Activated T-cell treated with anti-CD3 and anti-CD28 coated beads, Interleukin-2, amount 50 U/mL, for 24 hours (primary cell): Measurements from ENCODE around the gene TYMS.
A peak's percentile ranks its signal among the peaks of the same experiment; 100 is the strongest.
"Not testable (repeated sequence)": the region's sequence is repeated elsewhere in the genome, so short reads cannot be mapped to it uniquely, and the experiment has no call there.

Experiments
- DNase-seq: peaks from one replicate; pipeline ENCODE4 v3.0.0-alpha.2; 2020
- H3K27ac Mint-ChIP-seq: 2 replicates; pipeline ENCODE4 v1.8.0; 2020; ENCODE audit warnings: mild to moderate bottlenecking, mixed read lengths
- H3K27me3 Mint-ChIP-seq: 2 replicates; pipeline ENCODE4 v1.8.0; 2020; ENCODE audit warnings: mixed read lengths
- H3K36me3 Mint-ChIP-seq: 2 replicates; pipeline ENCODE4 v1.8.0; 2020; ENCODE audit warnings: low read depth, mixed read lengths
- H3K4me1 Mint-ChIP-seq: 2 replicates; pipeline ENCODE4 v1.8.0; 2020; ENCODE audit warnings: low read depth, mixed read lengths
- H3K4me3 Mint-ChIP-seq: 2 replicates; pipeline ENCODE4 v1.8.0; 2020; ENCODE audit warnings: mild to moderate bottlenecking, moderate library complexity, mixed read lengths
- H3K9me3 Mint-ChIP-seq: 2 replicates; pipeline ENCODE4 v1.8.0; 2020; ENCODE audit warnings: mixed read lengths

The TYMS gene

GRCh38 chr18:678482-679182, 21.2 kb downstream of the TYMS start:
- Mint-ChIP-seq H3K27ac (peak overlapping the region; percentile 55), H3K27me3 (no peaks in the 10 kb centered on the region), H3K4me3 (no peak overlapping the region), H3K9me3 (no peaks in the 10 kb centered on the region), H3K4me1 (peaks cover 20% of the 10 kb centered on the region), H3K36me3 (peaks cover 97% of the 10 kb centered on the region)
- DNase-seq: no peak

GRCh38 chr18:679516-679915, 22.1 kb downstream of the TYMS start:
- Mint-ChIP-seq H3K4me3 (no peak overlapping the region), H3K4me1 (peaks cover 21% of the 10 kb centered on the region), H3K27ac (peak overlapping the region; percentile 35), H3K9me3 (no peaks in the 10 kb centered on the region), H3K36me3 (peaks cover 97% of the 10 kb centered on the region), H3K27me3 (no peaks in the 10 kb centered on the region)
- DNase-seq: no peak

DNA sequence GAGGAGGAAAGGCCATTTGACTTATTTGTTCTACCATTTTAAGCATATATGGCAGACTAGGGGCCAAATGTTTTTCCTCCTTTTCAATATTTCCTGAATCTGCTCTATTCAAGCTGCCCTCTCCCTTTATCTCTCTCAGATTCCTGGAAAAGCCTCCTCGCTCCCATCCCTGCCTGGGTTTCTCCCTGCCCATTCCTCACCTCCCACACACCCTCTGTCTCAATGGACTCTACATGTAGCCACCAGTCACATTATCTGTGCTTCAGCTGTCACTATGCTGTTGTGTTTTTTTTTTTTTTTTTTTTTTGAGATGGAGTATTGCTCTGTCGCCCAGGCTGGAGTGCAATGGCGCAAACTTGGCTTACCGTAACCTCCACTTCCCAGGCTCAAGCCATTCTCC, 22.9 kb downstream of the TYMS start:
- no peak overlapping the region for H3K4me3 Mint-ChIP-seq
- no peaks in the 10 kb centered on the region for H3K9me3 Mint-ChIP-seq
- DNase-seq: no peak
- no peaks in the 10 kb centered on the region for H3K27me3 Mint-ChIP-seq
- H3K27ac Mint-ChIP-seq: peak overlapping the region; percentile 1
- peaks cover 21% of the 10 kb centered on the region for H3K4me1 Mint-ChIP-seq
- peaks cover 97% of the 10 kb centered on the region for H3K36me3 Mint-ChIP-seq

DNA sequence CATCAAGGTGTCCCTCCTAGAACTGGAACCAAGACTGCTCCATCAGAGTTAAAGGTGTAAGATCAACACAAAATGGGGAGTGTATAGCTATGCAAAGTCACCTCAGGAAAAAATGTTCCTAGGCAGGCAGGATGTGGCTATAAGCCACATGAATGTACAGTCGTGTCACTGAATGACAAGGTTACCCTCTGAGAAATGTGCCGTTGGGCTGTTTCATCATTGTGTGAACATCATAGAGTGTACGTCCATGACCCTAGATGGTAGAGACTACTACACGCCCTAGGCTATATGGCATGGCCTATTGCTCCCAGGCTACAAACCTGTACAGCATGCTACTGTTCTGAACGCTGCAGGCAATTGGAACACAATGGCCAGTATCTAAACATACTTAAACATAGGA, 24.5 kb downstream of the TYMS start:
- H3K36me3 Mint-ChIP-seq: peaks cover 97% of the 10 kb centered on the region
- no peak for DNase-seq
- peak overlapping the region; percentile 13 for H3K4me3 Mint-ChIP-seq
- peaks cover 21% of the 10 kb centered on the region for H3K4me1 Mint-ChIP-seq
- H3K9me3 Mint-ChIP-seq: no peaks in the 10 kb centered on the region
- H3K27me3 Mint-ChIP-seq: no peaks in the 10 kb centered on the region
- peak overlapping the region; percentile 88 for H3K27ac Mint-ChIP-seq

- H3K9me3 Mint-ChIP-seq, H3K4me3 Mint-ChIP-seq, DNase-seq, H3K27me3 Mint-ChIP-seq: not testable (repeated sequence)
- Mint-ChIP-seq H3K27ac (peak overlapping the region; percentile 88), H3K4me1 (peaks cover 21% of the 10 kb centered on the region), H3K36me3 (peaks cover 97% of the 10 kb centered on the region)
Measured at GRCh38 chr18:682416-682815, 25.0 kb downstream of the TYMS start.

DNA sequence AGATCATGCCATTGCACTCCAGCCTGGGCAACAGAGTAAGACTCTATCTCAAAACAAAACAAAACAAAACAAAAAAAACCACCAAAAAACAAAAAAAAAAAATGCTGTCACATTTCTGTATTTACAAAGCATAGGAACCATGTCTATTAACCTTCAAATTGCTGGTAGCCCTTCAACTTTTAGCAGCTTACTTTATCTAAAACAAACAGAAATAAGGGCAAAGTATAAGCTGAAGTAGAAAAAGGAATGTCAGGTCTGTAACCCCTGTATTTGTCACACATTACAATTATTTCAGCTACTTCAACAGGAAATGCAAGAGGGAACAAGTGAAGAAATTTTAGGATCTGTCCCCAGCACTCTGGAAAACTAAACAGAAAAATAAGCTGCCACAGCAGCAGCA, 25.4 kb downstream of the TYMS start:
- Mint-ChIP-seq H3K4me3 (no peak overlapping the region), H3K36me3 (peaks cover 97% of the 10 kb centered on the region), H3K27me3 (no peaks in the 10 kb centered on the region), H3K27ac (peak overlapping the region; percentile 88), H3K4me1 (peaks cover 21% of the 10 kb centered on the region), H3K9me3 (no peaks in the 10 kb centered on the region)
- no peak for DNase-seq

- H3K9me3 Mint-ChIP-seq: no peaks in the 10 kb centered on the region
- peaks cover 21% of the 10 kb centered on the region for H3K4me1 Mint-ChIP-seq
- no peak overlapping the region for H3K27ac Mint-ChIP-seq
- H3K4me3 Mint-ChIP-seq: no peak overlapping the region
- DNase-seq: no peak
- H3K36me3 Mint-ChIP-seq: peaks cover 97% of the 10 kb centered on the region
- no peaks in the 10 kb centered on the region for H3K27me3 Mint-ChIP-seq
Measured at GRCh38 chr18:683531-683930, 26.1 kb downstream of the TYMS start.

DNA sequence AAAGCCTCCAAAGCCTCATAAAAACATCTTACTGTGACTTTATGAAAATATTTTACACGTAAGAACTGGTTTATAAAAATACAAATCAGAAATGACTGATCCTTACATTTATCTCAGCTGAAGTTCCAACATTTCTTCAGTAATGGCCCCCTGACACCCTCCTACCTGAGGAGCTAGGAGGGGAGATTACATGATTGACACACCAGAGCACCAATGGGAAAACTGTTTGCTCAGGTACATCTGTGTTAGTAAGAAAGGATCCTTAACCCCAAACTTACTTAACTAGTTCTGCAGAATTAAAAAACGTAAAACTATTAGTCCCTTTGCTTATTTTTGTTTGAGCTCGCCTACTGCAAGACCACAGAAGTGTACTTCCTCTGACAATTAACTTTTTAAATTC, 28.0 kb downstream of the TYMS start:
- H3K27me3 Mint-ChIP-seq: no peaks in the 10 kb centered on the region
- no peak overlapping the region for H3K27ac Mint-ChIP-seq
- DNase-seq: no peak
- H3K4me1 Mint-ChIP-seq: peaks cover 21% of the 10 kb centered on the region
- peaks cover 98% of the 10 kb centered on the region for H3K36me3 Mint-ChIP-seq
- no peaks in the 10 kb centered on the region for H3K9me3 Mint-ChIP-seq
- H3K4me3 Mint-ChIP-seq: no peak overlapping the region

- H3K27ac Mint-ChIP-seq: peak overlapping the region; percentile 42
- peaks cover 96% of the 10 kb centered on the region for H3K36me3 Mint-ChIP-seq
- no peaks in the 10 kb centered on the region for H3K9me3 Mint-ChIP-seq
- no peak overlapping the region for H3K4me3 Mint-ChIP-seq
- DNase-seq: no peak
- no peaks in the 10 kb centered on the region for H3K27me3 Mint-ChIP-seq
- peaks cover 19% of the 10 kb centered on the region for H3K4me1 Mint-ChIP-seq
Measured at GRCh38 chr18:686339-687111, 29.1 kb downstream of the TYMS start.

DNA sequence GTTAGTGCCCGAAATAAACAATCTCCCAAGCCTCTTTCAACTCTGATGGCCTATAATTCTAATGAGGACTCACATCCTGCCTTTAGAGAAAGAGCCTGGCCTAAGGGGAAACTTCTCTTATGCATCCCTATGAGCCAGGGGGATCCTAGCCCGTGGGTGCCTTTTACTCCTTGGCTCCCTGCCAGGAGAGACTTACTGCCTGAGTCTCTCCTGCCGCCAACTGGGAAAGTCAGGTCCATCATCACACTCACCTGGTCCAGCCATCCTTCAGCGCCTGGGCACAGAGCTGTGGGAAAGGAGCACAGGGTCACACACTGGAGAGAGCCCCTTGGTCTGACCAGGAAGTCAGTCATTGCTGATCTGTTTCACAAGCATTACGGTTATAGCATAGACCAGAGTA, 30.9 kb downstream of the TYMS start:
- no peaks in the 10 kb centered on the region for H3K27me3 Mint-ChIP-seq
- H3K36me3 Mint-ChIP-seq: peaks cover 96% of the 10 kb centered on the region
- peaks cover 4% of the 10 kb centered on the region for H3K4me1 Mint-ChIP-seq
- no peak for DNase-seq
- H3K4me3 Mint-ChIP-seq: no peak overlapping the region
- H3K9me3 Mint-ChIP-seq: no peaks in the 10 kb centered on the region
- no peak overlapping the region for H3K27ac Mint-ChIP-seq

GRCh38 chr18:692824-693223, 35.4 kb downstream of the TYMS start:
- Mint-ChIP-seq H3K27ac (peak overlapping the region; percentile 63), H3K4me3 (no peak overlapping the region), H3K4me1 (peaks cover 4% of the 10 kb centered on the region), H3K36me3 (peaks cover 89% of the 10 kb centered on the region), H3K27me3 (no peaks in the 10 kb centered on the region), H3K9me3 (no peaks in the 10 kb centered on the region)
- DNase-seq: no peak

DNA sequence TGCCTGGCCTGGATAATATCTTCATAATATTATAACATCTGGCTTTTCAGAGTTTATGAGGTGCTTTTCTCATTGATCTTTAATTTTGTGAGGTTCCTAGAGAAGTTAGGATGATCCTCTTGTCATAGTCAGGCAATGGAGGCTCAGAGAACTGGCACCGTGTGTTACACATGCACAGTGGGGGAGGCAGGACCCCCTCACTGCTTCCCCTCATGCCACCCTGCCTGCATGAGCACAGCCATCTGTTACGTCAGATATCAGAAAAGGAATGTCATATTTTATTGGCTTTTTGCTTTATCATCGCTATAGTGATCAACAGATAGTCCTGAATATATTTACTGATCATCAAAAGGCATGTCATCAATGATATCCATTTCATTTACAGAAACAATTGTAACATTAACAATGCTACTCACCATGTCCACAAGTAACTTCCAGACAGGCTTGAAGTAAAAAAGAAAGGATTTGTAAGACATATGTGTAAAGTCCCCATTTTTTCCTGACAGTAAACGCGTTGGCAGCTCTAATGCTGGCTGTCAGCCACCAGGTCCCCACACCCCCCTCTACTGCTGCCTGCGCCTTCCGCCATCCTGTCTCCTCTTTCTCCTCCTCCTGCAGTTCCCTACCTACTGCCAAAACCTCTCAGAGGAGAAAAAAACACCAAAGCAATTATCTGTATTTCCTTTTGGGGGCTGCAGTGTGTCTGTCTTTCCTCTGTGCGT, 36.2 kb downstream of the TYMS start:
- Mint-ChIP-seq H3K27me3 (no peaks in the 10 kb centered on the region), H3K36me3 (peaks cover 85% of the 10 kb centered on the region), H3K4me1 (peaks cover 4% of the 10 kb centered on the region), H3K9me3 (no peaks in the 10 kb centered on the region), H3K4me3 (no peak overlapping the region), H3K27ac (peak overlapping the region; percentile 63)
- DNase-seq: no peak

DNA sequence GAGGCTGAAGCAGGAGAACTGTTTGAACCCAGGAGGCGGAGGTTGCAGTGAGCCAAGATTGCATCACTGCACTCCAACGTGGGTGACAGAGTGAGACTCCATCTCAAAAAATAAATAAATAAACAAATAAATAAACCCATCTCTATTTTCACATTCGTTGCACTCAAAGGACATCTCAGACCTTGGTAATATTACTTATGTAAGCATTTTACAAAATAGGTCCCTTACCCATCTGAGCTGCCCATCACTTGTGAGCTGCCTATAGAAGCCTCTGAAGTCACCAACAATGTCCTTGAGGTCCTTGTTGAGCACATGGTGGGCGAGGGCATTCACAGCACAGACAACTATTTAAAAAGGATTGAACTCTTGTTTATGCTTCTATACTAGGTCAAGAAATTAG, 39.6 kb downstream of the TYMS start:
- H3K4me1 Mint-ChIP-seq: peaks cover 4% of the 10 kb centered on the region
- H3K9me3 Mint-ChIP-seq: no peaks in the 10 kb centered on the region
- DNase-seq: no peak
- no peak overlapping the region for H3K4me3 Mint-ChIP-seq
- H3K27me3 Mint-ChIP-seq: no peaks in the 10 kb centered on the region
- H3K36me3 Mint-ChIP-seq: peaks cover 78% of the 10 kb centered on the region
- H3K27ac Mint-ChIP-seq: no peak overlapping the region

- Mint-ChIP-seq H3K4me1 (peaks cover 7% of the 10 kb centered on the region), H3K27me3 (no peaks in the 10 kb centered on the region), H3K9me3 (no peaks in the 10 kb centered on the region), H3K36me3 (peaks cover 75% of the 10 kb centered on the region), H3K27ac (no peak overlapping the region), H3K4me3 (no peak overlapping the region)
- no peak for DNase-seq
Measured at GRCh38 chr18:697800-698199, 40.3 kb downstream of the TYMS start.
